Measurements from ENCODE around the gene SLC38A10.

The SLC38A10 gene

GRCh38 chr17:81241203-81241602 is 53.9 kb downstream of the SLC38A10 start:
- no peak for TF ChIP-seq CTCF (conservative IDR thresholded peaks at IDR 0.05; ENCODE audit: control insufficient read depth, insufficient read depth, low read depth, low read length)
- no peak for DNase-seq (ENCODE audit: low read depth)
- no peak overlapping the region for H3K4me3 ChIP-seq (ENCODE audit: control insufficient read depth, low read depth, low read length)

- no peak for TF ChIP-seq CTCF (conservative IDR thresholded peaks at IDR 0.05; ENCODE audit: control insufficient read depth, insufficient read depth, low read depth, low read length)
- DNase-seq (ENCODE audit: low read depth), result no peak
- no peak overlapping the region for H3K4me3 ChIP-seq (ENCODE audit: control insufficient read depth, low read depth, low read length)
These were observed 54.3 kb downstream of the SLC38A10 start for GRCh38 chr17:81240761-81241160.

GRCh38 chr17:81239714-81240555 is 55.2 kb downstream of the SLC38A10 start:
- no peak for DNase-seq (ENCODE audit: low read depth)
- TF ChIP-seq CTCF (conservative IDR thresholded peaks at IDR 0.05; ENCODE audit: control insufficient read depth, insufficient read depth, low read depth, low read length), result no peak
- H3K4me3 ChIP-seq (ENCODE audit: control insufficient read depth, low read depth, low read length), result peak overlapping the region; percentile 67

- DNase-seq (ENCODE audit: low read depth), result peak; percentile 99
- H3K4me3 ChIP-seq (ENCODE audit: control insufficient read depth, low read depth, low read length), result peak within 1 kb of the TSS; percentile 67
- no peak for TF ChIP-seq CTCF (conservative IDR thresholded peaks at IDR 0.05; ENCODE audit: control insufficient read depth, insufficient read depth, low read depth, low read length)
These were observed 56.0 kb downstream of the SLC38A10 start, which contains the start of the genes NDUFAF8 and TEPSIN for GRCh38 chr17:81238815-81239713. Gene NDUFAF8, plus strand, starts transcription at chr17:81239318. Its CDS starts 46 bp downstream, at chr17:81239364. Gene TEPSIN, minus strand, starts transcription at chr17:81239055. Its CDS starts 22 bp downstream, at chr17:81239033.

- peak overlapping the region; percentile 61 for H3K4me3 ChIP-seq (ENCODE audit: control insufficient read depth, low read depth, low read length)
- TF ChIP-seq CTCF (conservative IDR thresholded peaks at IDR 0.05; ENCODE audit: control insufficient read depth, insufficient read depth, low read depth, low read length), result no peak
These were observed 56.7 kb downstream of the SLC38A10 start for GRCh38 chr17:81238490-81238814.

GRCh38 chr17:81237591-81238489 is 57.3 kb downstream of the SLC38A10 start:
- TF ChIP-seq CTCF (conservative IDR thresholded peaks at IDR 0.05; ENCODE audit: control insufficient read depth, insufficient read depth, low read depth, low read length), result no peak
- no peak for DNase-seq (ENCODE audit: low read depth)
- peak overlapping the region; percentile 61 for H3K4me3 ChIP-seq (ENCODE audit: control insufficient read depth, low read depth, low read length)

More at GRCh38 chr17:81238490-81238814, 56.7 kb downstream of the SLC38A10 start:
- DNase-seq (ENCODE audit: low read depth), result no peak

All from fibroblast of mammary gland (primary cell).